K562 (cell line): ENCODE data around the gene EIF3K. TPM values are rescaled to one million over a fixed set of nuclear protein-coding genes. Genes with fewer than 3 reads are reported as not detected.
A peak's percentile ranks its signal among the peaks of the same experiment; 100 is the strongest.

Source experiments
- CAMTA2 ChIP-seq: fragments of 250-450 bp; sonication (Bioruptor Pico); conservative IDR thresholded peaks from 2 replicates; pipeline ENCODE4 v1.5.1; 2022
- CBFA2T2 ChIP-seq: fragments of 450-650 bp; conservative IDR thresholded peaks from 2 replicates; pipeline ENCODE4 v1.6.1; 2017; ENCODE audit warnings: mild to moderate bottlenecking
- CEBPB ChIP-seq: fragments of 450-650 bp; IDR thresholded peaks from 2 replicates; pipeline ENCODE4 v1.6.1; 2016; ENCODE audit warnings: missing genetic modification characterization, missing compliant biosample characterization
- DACH1 ChIP-seq: fragments of 450-650 bp; IDR thresholded peaks from 2 replicates; pipeline ENCODE4 v1.6.1; 2018; ENCODE audit not compliant: partially characterized antibody
- DLX4 ChIP-seq: fragments of 250-450 bp; sonication (Bioruptor Pico); IDR thresholded peaks from 2 replicates; pipeline ENCODE4 v1.6.1; 2021; ENCODE audit warnings: mild to moderate bottlenecking
- ETV5 ChIP-seq: sonication (generic); formaldehyde crosslinking; IDR thresholded peaks from 2 replicates; pipeline ENCODE4 v1.4.0; 2020; ENCODE audit warnings: low read depth, mild to moderate bottlenecking, missing genetic modification reagents
- FIP1L1 ChIP-seq: fragments of 200-400 bp; formaldehyde crosslinking; IDR thresholded peaks from 2 replicates; pipeline ENCODE4 v1.6.1; 2018; ENCODE audit warnings: mild to moderate bottlenecking, low read depth, low read length; ENCODE audit not compliant: poor library complexity, severe bottlenecking
- HDAC1 ChIP-seq, 2 experiments: fragments of 450-650 bp; IDR thresholded peaks; 2 replicates each; pipeline ENCODE4 v1.6.1; 2016 to 2017; ENCODE audit warnings: inconsistent platforms in 1 of 2, mild to moderate bottlenecking in 1 of 2, moderate library complexity in 1 of 2
- L3MBTL2 ChIP-seq: fragments of 450-650 bp; IDR thresholded peaks from 2 replicates; pipeline ENCODE4 v1.6.1; 2016; ENCODE audit warnings: mild to moderate bottlenecking, moderate library complexity
- MAFG ChIP-seq: fragments of 450-650 bp; conservative IDR thresholded peaks from 2 replicates; pipeline ENCODE4 v1.6.1; 2016; ENCODE audit warnings: missing genetic modification characterization, missing compliant biosample characterization
- MAZ ChIP-seq, 2 experiments: fragments of 450-650 bp in 1 of 2; sonication (generic) in 1 of 2; formaldehyde crosslinking; IDR thresholded peaks in 1 of 2; conservative IDR thresholded peaks in 1 of 2; 2 replicates each; pipeline versions ENCODE4 v1.4.0 to v1.5.0; 2020; ENCODE audit warnings: mild to moderate bottlenecking in 1 of 2, missing genetic modification reagents in 1 of 2
- NCOA1 ChIP-seq: fragments of 450-650 bp; IDR thresholded peaks from 2 replicates; pipeline ENCODE4 v1.6.1; 2016; ENCODE audit warnings: low read depth
- RBBP5 ChIP-seq: fragments of 200-600 bp; sonication (generic); IDR thresholded peaks from 2 replicates; pipeline ENCODE4 v1.6.1; 2012; ENCODE audit warnings: borderline replicate concordance, mild to moderate bottlenecking, low read length, control low read depth, inconsistent platforms; ENCODE audit not compliant: insufficient read depth, poor library complexity, severe bottlenecking
- RBM39 ChIP-seq: fragments of 200-400 bp; formaldehyde crosslinking; optimal IDR thresholded peaks from 2 replicates; pipeline ENCODE3; 2018; ENCODE audit warnings: low read depth, low read length
- RFX7 ChIP-seq: fragments of 250-450 bp; sonication (Bioruptor Pico); IDR thresholded peaks from 2 replicates; pipeline ENCODE4 v1.5.1; 2021; ENCODE audit warnings: mild to moderate bottlenecking
- SMAD4 ChIP-seq: fragments of 250-450 bp; sonication (Bioruptor Pico); conservative IDR thresholded peaks from 2 replicates; pipeline ENCODE4 v1.8.0; 2021; ENCODE audit warnings: inconsistent platforms, mild to moderate bottlenecking, moderate library complexity
- STAT5A ChIP-seq: IDR thresholded peaks from 2 replicates; pipeline ENCODE4 v1.6.1; 2012; ENCODE audit warnings: low read length, inconsistent platforms, borderline replicate concordance
- ZNF77 ChIP-seq: fragments of 250-450 bp; sonication (Bioruptor Pico); IDR thresholded peaks from 2 replicates; pipeline ENCODE4 v1.5.0; 2020
- polyA plus RNA-seq, 8 experiments: library from polyadenylated mRNA; depleted of rRNA in 4 of 8; stranded (reverse) in 5 of 8; unstranded in 3 of 8; fragments of >200 nt; fragmentation: Nextera tagmentation in 2 of 8; fragmentation: Illumina TruSeq in 1 of 8; extraction: Ambion mirVana in 2 of 8; extraction: Trizol in 1 of 8; gene quantifications; 2 replicates each; pipeline versions ENCODE4 v1.2.1 to v1.2.3, GENCODE V29; 2011 to 2014; ENCODE audit warnings: inconsistent platforms in 1 of 8, missing spikeins in 1 of 8
- total RNA-seq, 7 experiments: library from RNA; depleted of rRNA in 6 of 7; stranded (reverse); fragments of >200 nt in 6 of 7; fragmentation: Illumina TruSeq in 2 of 7; extraction: Trizol in 2 of 7; gene quantifications; 2 replicates each; pipeline versions ENCODE4 v1.2.1 to v1.2.3, GENCODE V29; 2011 to 2021; ENCODE audit warnings: low replicate concordance in 1 of 7
- TF ChIP-seq, protein P1 (sequence below), 3 experiments: fragments of 200-800 bp in 1 of 3; fragments of 250-450 bp in 1 of 3; fragments of 450-650 bp in 1 of 3; sonication (Bioruptor Pico) in 1 of 3; sonication (Bioruptor generic) in 1 of 3; formaldehyde crosslinking in 1 of 3; IDR thresholded peaks; 2 replicates each; pipeline versions ENCODE4 v1.6.1 to v1.8.0; 2016 to 2022; ENCODE audit warnings: mild to moderate bottlenecking in 2 of 3, missing genetic modification characterization in 2 of 3, missing compliant biosample characterization in 1 of 3, moderate library complexity in 1 of 3
- TF ChIP-seq, protein P2 (sequence below): sonication (generic); formaldehyde crosslinking; IDR thresholded peaks from 2 replicates; pipeline ENCODE4 v1.4.0; 2020; ENCODE audit warnings: mild to moderate bottlenecking, missing genetic modification reagents
- TF ChIP-seq, protein P3 (sequence below): sonication (generic); formaldehyde crosslinking; IDR thresholded peaks from 2 replicates; pipeline ENCODE4 v1.9.0; 2022; ENCODE audit warnings: mild to moderate bottlenecking, missing genetic modification reagents

EIF3K gene
- total and polyA plus RNA-seq, 9 of the 15 experiments (the other 6 are each of a cell fraction or from before 2014, with no cell fraction given): 387 to 1,827 (median 733) TPM

DNA sequence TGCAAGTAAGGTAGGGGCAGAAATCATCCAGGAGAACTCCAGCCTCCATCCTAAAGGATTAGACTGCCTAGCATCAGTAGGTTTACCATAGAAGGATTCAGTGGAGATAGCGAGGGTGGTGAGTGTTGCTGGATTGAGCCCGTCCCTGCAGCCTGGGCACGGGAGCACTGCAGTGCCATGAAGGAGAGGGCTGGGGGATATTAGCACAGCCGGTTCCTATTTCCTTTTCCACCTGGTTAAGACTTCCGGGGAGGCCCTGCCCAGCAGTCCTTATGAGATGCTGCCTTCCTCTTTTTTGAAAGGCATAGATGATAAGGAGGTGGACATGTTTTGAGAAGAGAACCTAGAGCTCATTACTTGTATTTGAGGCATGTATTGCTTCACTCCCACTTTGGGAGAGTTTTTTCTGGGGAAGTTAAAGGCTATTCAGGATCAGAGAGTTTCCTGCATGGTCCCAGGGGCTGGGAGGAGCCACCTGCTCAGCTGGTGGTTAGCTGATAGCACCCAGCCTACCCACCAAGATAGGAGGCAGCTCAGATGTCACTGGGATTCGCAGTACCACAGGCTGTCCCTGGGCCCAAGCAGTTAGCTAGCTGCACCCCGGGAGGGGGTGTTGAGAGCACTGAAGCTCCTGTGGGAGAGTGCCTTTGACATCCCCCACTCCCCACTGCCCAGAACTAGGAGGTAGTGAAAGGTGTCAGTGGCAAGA lies 45.7 kb downstream of the EIF3K start (continued):
- TF ChIP-seq, protein P1, sequence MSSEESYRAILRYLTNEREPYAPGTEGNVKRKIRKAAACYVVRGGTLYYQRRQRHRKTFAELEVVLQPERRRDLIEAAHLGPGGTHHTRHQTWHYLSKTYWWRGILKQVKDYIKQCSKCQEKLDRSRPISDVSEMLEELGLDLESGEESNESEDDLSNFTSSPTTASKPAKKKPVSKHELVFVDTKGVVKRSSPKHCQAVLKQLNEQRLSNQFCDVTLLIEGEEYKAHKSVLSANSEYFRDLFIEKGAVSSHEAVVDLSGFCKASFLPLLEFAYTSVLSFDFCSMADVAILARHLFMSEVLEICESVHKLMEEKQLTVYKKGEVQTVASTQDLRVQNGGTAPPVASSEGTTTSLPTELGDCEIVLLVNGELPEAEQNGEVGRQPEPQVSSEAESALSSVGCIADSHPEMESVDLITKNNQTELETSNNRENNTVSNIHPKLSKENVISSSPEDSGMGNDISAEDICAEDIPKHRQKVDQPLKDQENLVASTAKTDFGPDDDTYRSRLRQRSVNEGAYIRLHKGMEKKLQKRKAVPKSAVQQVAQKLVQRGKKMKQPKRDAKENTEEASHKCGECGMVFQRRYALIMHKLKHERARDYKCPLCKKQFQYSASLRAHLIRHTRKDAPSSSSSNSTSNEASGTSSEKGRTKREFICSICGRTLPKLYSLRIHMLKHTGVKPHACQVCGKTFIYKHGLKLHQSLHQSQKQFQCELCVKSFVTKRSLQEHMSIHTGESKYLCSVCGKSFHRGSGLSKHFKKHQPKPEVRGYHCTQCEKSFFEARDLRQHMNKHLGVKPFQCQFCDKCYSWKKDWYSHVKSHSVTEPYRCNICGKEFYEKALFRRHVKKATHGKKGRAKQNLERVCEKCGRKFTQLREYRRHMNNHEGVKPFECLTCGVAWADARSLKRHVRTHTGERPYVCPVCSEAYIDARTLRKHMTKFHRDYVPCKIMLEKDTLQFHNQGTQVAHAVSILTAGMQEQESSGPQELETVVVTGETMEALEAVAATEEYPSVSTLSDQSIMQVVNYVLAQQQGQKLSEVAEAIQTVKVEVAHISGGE (CRISPR knock-in tag; IDR thresholded peaks at IDR 0.05): peak in 1 of 3 experiments; percentile 76; a peak in 2 of 6 replicates
- TF ChIP-seq MAFG (tag) (no peak), CBFA2T2 (peak; percentile 35; the same call in 1 of the 2 replicates), RBBP5 (no peak), DLX4 (CRISPR knock-in tag) (no peak), STAT5A (peak; percentile 30; the same call in 1 of the 2 replicates), CAMTA2 (CRISPR knock-in tag) (no peak), ZNF77 (CRISPR knock-in tag) (no peak), MAZ (CRISPR knock-in tag; conservative IDR thresholded peaks at IDR 0.05 in 1 of 2, IDR thresholded peaks at IDR 0.05 in 1 of 2) (peak in 1 of 2 experiments; percentile 22; a peak in 1 of 4 replicates), DACH1 (peak; percentile 39), CEBPB (tag) (peak; percentile 90), NCOA1 (peak; percentile 40; the same call in 1 of the 2 replicates), HDAC1 (IDR thresholded peaks at IDR 0.05) (peak in 1 of 2 experiments; percentile 50; a peak in 1 of 4 replicates), RFX7 (CRISPR knock-in tag) (no peak), RBM39 (no peak), ETV5 (no peak), SMAD4 (CRISPR knock-in tag) (no peak), FIP1L1 (no peak), L3MBTL2 (no peak)
- TF ChIP-seq, protein P2, sequence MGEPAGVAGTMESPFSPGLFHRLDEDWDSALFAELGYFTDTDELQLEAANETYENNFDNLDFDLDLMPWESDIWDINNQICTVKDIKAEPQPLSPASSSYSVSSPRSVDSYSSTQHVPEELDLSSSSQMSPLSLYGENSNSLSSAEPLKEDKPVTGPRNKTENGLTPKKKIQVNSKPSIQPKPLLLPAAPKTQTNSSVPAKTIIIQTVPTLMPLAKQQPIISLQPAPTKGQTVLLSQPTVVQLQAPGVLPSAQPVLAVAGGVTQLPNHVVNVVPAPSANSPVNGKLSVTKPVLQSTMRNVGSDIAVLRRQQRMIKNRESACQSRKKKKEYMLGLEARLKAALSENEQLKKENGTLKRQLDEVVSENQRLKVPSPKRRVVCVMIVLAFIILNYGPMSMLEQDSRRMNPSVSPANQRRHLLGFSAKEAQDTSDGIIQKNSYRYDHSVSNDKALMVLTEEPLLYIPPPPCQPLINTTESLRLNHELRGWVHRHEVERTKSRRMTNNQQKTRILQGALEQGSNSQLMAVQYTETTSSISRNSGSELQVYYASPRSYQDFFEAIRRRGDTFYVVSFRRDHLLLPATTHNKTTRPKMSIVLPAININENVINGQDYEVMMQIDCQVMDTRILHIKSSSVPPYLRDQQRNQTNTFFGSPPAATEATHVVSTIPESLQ: no peak
- TF ChIP-seq, protein P3, sequence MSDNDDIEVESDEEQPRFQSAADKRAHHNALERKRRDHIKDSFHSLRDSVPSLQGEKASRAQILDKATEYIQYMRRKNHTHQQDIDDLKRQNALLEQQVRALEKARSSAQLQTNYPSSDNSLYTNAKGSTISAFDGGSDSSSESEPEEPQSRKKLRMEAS (CRISPR knock-in tag): peak; percentile 44; the same call in 1 of the 2 replicates
